Hepatocyte (in vitro differentiated cells): Measurements from ENCODE around the gene LANCL2. TPM values are rescaled to one million over a fixed set of nuclear protein-coding genes. Genes with fewer than 3 reads are reported as not detected.

Source experiments
- DNase-seq: peaks from one replicate; pipeline ENCODE4 v3.0.0-alpha.2; 2016; ENCODE audit warnings: low spot score
- H2AFZ ChIP-seq: fragments of 200-600 bp; sonication (generic); 2 replicates; pipeline ENCODE4 v1.6.0; 2016; ENCODE audit warnings: antibody characterized with exemption, mild to moderate bottlenecking
- H3K27ac ChIP-seq: fragments of 200-600 bp; sonication (generic); 2 replicates; pipeline ENCODE4 v1.5.1; 2016; ENCODE audit warnings: mild to moderate bottlenecking
- H3K27me3 ChIP-seq: fragments of 200-600 bp; sonication (generic); 2 replicates; pipeline ENCODE4 v1.6.1; 2016
- H3K36me3 ChIP-seq: fragments of 200-600 bp; sonication (generic); replicated peaks from 2 replicates; pipeline ENCODE4 v1.5.1; 2016; ENCODE audit warnings: low read depth; ENCODE audit not compliant: insufficient read depth
- H3K4me1 ChIP-seq: fragments of 200-600 bp; sonication (generic); 2 replicates; pipeline ENCODE4 v1.5.1; 2016; ENCODE audit warnings: mild to moderate bottlenecking, moderate library complexity; ENCODE audit not compliant: insufficient read depth
- H3K4me2 ChIP-seq: fragments of 200-600 bp; sonication (generic); 2 replicates; pipeline ENCODE4 v1.6.0; 2016
- H3K4me3 ChIP-seq: fragments of 200-600 bp; sonication (generic); 2 replicates; pipeline ENCODE4 v1.5.1; 2016; ENCODE audit warnings: mild to moderate bottlenecking
- H3K79me2 ChIP-seq: fragments of 200-600 bp; sonication (generic); 2 replicates; pipeline ENCODE4 v1.6.0; 2017; ENCODE audit warnings: mild to moderate bottlenecking
- H3K9me2 ChIP-seq: fragments of 200-600 bp; sonication (generic); replicated peaks from 2 replicates; pipeline ENCODE4 v1.6.0; 2017; ENCODE audit warnings: mild to moderate bottlenecking; ENCODE audit not compliant: insufficient read depth
- H3K9me3 ChIP-seq: fragments of 200-600 bp; sonication (generic); 2 replicates; pipeline ENCODE4 v1.5.1; 2016; ENCODE audit warnings: low read depth, mild to moderate bottlenecking
- H4K20me1 ChIP-seq: fragments of 200-600 bp; sonication (generic); 2 replicates; pipeline ENCODE4 v1.6.0; 2016; ENCODE audit warnings: mild to moderate bottlenecking; ENCODE audit not compliant: insufficient read depth, poor library complexity, severe bottlenecking
- CTCF ChIP-seq: fragments of 200-600 bp; sonication (generic); IDR thresholded peaks from 2 replicates; pipeline ENCODE4 v1.5.1; 2016; ENCODE audit warnings: antibody characterized with exemption, mild to moderate bottlenecking; ENCODE audit not compliant: poor library complexity
- EZH2 ChIP-seq: fragments of 200-600 bp; sonication (generic); IDR thresholded peaks from 2 replicates; pipeline ENCODE4 v1.6.1; 2016; ENCODE audit warnings: antibody characterized with exemption, mild to moderate bottlenecking, borderline replicate concordance
- EZH2phosphoT487 ChIP-seq: fragments of 200-600 bp; sonication (generic); IDR thresholded peaks from one replicate; pipeline ENCODE4 v1.6.1; 2018; ENCODE audit warnings: antibody characterized with exemption, mild to moderate bottlenecking, low read depth, moderate library complexity; ENCODE audit not compliant: unreplicated experiment, severe bottlenecking
- WGBS: methylation state at CpG from one replicate; pipeline ENCODE4 v1.1.6; 2016; ENCODE audit warnings: low lambda C conversion rate; ENCODE audit errors: missing lambda C conversion rate; 5-methylcytosine and 5-hydroxymethylcytosine counted together
- polyA plus RNA-seq: library from polyadenylated mRNA; unstranded; fragments of >200 nt; fragmentation: Nextera tagmentation; extraction: Ambion mirVana; gene quantifications from 2 replicates; pipeline ENCODE4 v1.2.1, GENCODE V29; 2016
- total RNA-seq: library from RNA; depleted of rRNA; stranded (reverse); fragments of >200 nt; gene quantifications from 2 replicates; pipeline ENCODE4 v1.2.3, GENCODE V29; 2014

The LANCL2 gene
- 14.1 and 14.8 TPM in 2 replicates for total RNA-seq
- polyA plus RNA-seq: 13.5 and 16.2 TPM in 2 replicates

- H3K9me2 ChIP-seq: no peaks in the 10 kb centered on the region
- H4K20me1 ChIP-seq: no peaks in the 10 kb centered on the region
- TF ChIP-seq EZH2 (no peak), CTCF (no peak), EZH2phosphoT487 (no peak)
- peak within 1 kb of the TSS; percentile 68 for H3K4me3 ChIP-seq
- H3K4me1 ChIP-seq: peaks cover 11% of the 10 kb centered on the region
- no peaks in the 10 kb centered on the region for H3K9me3 ChIP-seq
- H3K27ac ChIP-seq: peak within 1 kb of the TSS; percentile 99
- H3K79me2 ChIP-seq: peaks cover 4% of the 10 kb centered on the region
- H3K4me2 ChIP-seq: peak within 1 kb of the TSS; percentile 76
- under 1% methylated on average over 28 of the region's 28 CpGs for WGBS
- H3K27me3 ChIP-seq: no peaks in the 10 kb centered on the region
- H3K36me3 ChIP-seq: no peaks in the 10 kb centered on the region
- no peak for DNase-seq
- H2AFZ ChIP-seq: peak within 1 kb of the TSS; percentile 94
These were observed at the start of gene LANCL2 for GRCh38 chr7:55365205-55365674. LANCL2 (plus strand) TSS chr7:55365337; CDS start chr7:55366026, 689 bp downstream.

- no peak for DNase-seq
- H3K9me2 ChIP-seq: no peaks in the 10 kb centered on the region
- WGBS: 80% methylated on average over 5 of the region's 5 CpGs
- no peaks in the 10 kb centered on the region for H3K9me3 ChIP-seq
- no peaks in the 10 kb centered on the region for H3K36me3 ChIP-seq
- H3K4me1 ChIP-seq: no peaks in the 10 kb centered on the region
- H2AFZ ChIP-seq: no peak overlapping the region
- H3K4me2 ChIP-seq: no peak overlapping the region
- no peaks in the 10 kb centered on the region for H4K20me1 ChIP-seq
- TF ChIP-seq EZH2phosphoT487 (no peak), CTCF (no peak)
- H3K79me2 ChIP-seq: no peaks in the 10 kb centered on the region
- H3K4me3 ChIP-seq: no peak overlapping the region
- no peaks in the 10 kb centered on the region for H3K27me3 ChIP-seq
- no peak overlapping the region for H3K27ac ChIP-seq
These were observed 39.8 kb upstream of the LANCL2 start for GRCh38 chr7:55325371-55325792.

GRCh38 chr7:55326081-55326835, 38.9 kb upstream of the LANCL2 start:
- Histone ChIP-seq H3K4me3 (no peak overlapping the region), H3K79me2 (no peaks in the 10 kb centered on the region), H3K27ac (no peak overlapping the region), H3K9me2 (no peaks in the 10 kb centered on the region), H3K4me2 (no peak overlapping the region), H3K4me1 (no peaks in the 10 kb centered on the region), H2AFZ (no peak overlapping the region), H3K27me3 (no peaks in the 10 kb centered on the region), H3K36me3 (no peaks in the 10 kb centered on the region), H3K9me3 (no peaks in the 10 kb centered on the region), H4K20me1 (no peaks in the 10 kb centered on the region)
- TF ChIP-seq EZH2phosphoT487 (no peak), CTCF (no peak), EZH2 (no peak)
- DNase-seq: no peak
- 77% methylated on average over 11 of the region's 11 CpGs for WGBS
